ENCODE data around the gene MUC5B. TPM values are rescaled to one million over a fixed set of nuclear protein-coding genes. Genes with fewer than 3 reads are reported as not detected.

Gene MUC5B
- total and polyA plus RNA-seq, 2 donors (not counting 1 experiment from before 2014, with no cell fraction given), result not detected

DNA sequence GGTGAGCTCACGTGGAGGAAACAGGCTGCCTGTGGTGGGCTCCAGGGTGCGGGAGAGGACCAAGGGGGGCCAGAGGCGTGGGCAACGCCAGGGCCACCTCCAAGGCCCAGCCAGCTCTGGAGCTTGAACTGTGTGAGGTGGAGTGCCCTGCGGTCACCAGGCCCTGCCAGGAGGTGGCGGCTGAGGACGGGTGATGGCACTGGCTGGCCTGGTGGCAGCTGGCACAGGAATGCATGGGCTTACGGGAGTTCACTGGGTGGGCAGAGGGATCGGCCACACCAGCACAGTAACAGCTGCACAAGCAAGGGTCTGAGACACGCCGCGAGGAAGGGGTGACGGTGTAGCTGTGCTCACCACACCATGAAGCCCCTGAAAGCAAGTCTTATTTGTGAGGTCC lies 70.8 kb downstream of the MUC5B start:
- Histone ChIP-seq H3K4me2 (ENCODE audit: extremely low read depth, insufficient read depth, low read length) (no peak overlapping the region), H3K4me1 (ENCODE audit: control insufficient read depth, extremely low read depth, insufficient read depth, low read length) (no peaks in the 10 kb centered on the region), H3K9me3 (ENCODE audit: control insufficient read depth, insufficient read depth, low read depth, low read length) (no peaks in the 10 kb centered on the region), H3K79me2 (ENCODE audit: control insufficient read depth, insufficient read depth, low read length) (peaks cover 11% of the 10 kb centered on the region), H3K27me3 (ENCODE audit: control insufficient read depth, insufficient read depth, low read length) (no peaks in the 10 kb centered on the region), H3K9ac (ENCODE audit: insufficient read depth, low read length) (no peak overlapping the region), H3K4me3 (replicated peaks in 1 of 4; ENCODE audit: control extremely low read depth in 1 of 4, insufficient read depth in 1 of 4, low read depth in 3 of 4, low read length in 4 of 4) (no peak overlapping the region), H2AFZ (ENCODE audit: low read length) (no peak overlapping the region), H4K20me1 (ENCODE audit: control insufficient read depth, extremely low read depth, insufficient read depth, low read length) (no peaks in the 10 kb centered on the region), H3K36me3 (ENCODE audit: control insufficient read depth, insufficient read depth, low read length) (peaks cover 9% of the 10 kb centered on the region), H3K27ac (ENCODE audit: insufficient read depth, low read length) (no peak overlapping the region)
- TF ChIP-seq CTCF (conservative IDR thresholded peaks at IDR 0.05 in 1 of 2, IDR thresholded peaks at IDR 0.05 in 1 of 2; ENCODE audit: low read depth in 1 of 2, low read length in 2 of 2) (peak in 1 of 2 donors; percentile 18), EZH2 (IDR thresholded peaks at IDR 0.05; ENCODE audit: low read length, missing control alignments) (no peak)
- DNase-seq (ENCODE audit: low read depth in 2 of 2), result no peak

- Histone ChIP-seq H4K20me1 (ENCODE audit: control insufficient read depth, extremely low read depth, insufficient read depth, low read length) (no peaks in the 10 kb centered on the region), H3K9me3 (ENCODE audit: control insufficient read depth, insufficient read depth, low read depth, low read length) (no peaks in the 10 kb centered on the region), H3K79me2 (ENCODE audit: control insufficient read depth, insufficient read depth, low read length) (peaks cover 20% of the 10 kb centered on the region), H3K36me3 (ENCODE audit: control insufficient read depth, insufficient read depth, low read length) (peaks cover 3% of the 10 kb centered on the region), H3K4me2 (ENCODE audit: extremely low read depth, insufficient read depth, low read length) (no peak overlapping the region), H3K4me3 (replicated peaks in 1 of 4; ENCODE audit: control extremely low read depth in 1 of 4, insufficient read depth in 1 of 4, low read depth in 3 of 4, low read length in 4 of 4) (no peak overlapping the region), H3K27ac (ENCODE audit: insufficient read depth, low read length) (no peak overlapping the region), H2AFZ (ENCODE audit: low read length) (no peak overlapping the region), H3K4me1 (ENCODE audit: control insufficient read depth, extremely low read depth, insufficient read depth, low read length) (no peaks in the 10 kb centered on the region), H3K27me3 (ENCODE audit: control insufficient read depth, insufficient read depth, low read length) (no peaks in the 10 kb centered on the region), H3K9ac (ENCODE audit: insufficient read depth, low read length) (no peak overlapping the region)
- TF ChIP-seq CTCF (conservative IDR thresholded peaks at IDR 0.05 in 1 of 2, IDR thresholded peaks at IDR 0.05 in 1 of 2; ENCODE audit: low read depth in 1 of 2, low read length in 2 of 2), result no peak
- no peak for TF ChIP-seq EZH2 (IDR thresholded peaks at IDR 0.05; ENCODE audit: low read length, missing control alignments)
- DNase-seq (ENCODE audit: low read depth in 2 of 2), result no peak
Observed at GRCh38 chr11:1295086-1295485, 72.2 kb downstream of the MUC5B start.

DNA sequence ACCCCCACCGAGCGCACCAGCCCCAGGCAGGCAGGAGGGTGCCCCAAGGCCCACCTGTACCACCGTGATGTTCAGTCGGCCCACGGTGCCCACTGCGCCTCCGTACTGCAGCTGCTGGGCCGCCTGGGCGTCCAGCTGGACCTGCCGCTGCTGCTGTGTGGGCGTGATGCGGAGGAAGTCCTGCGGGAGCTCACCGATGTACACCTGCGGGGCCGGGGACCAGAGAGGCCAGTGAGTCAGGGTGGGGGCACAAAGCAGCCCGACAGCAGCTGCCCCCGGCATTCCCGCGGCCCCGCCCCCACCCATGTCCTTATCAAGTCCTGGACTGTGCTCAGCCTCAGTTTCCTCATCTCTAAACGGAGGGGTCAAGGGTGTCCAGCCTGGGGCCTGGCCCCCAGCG lies 72.7 kb downstream of the MUC5B start:
- Histone ChIP-seq H3K4me1 (ENCODE audit: control insufficient read depth, extremely low read depth, insufficient read depth, low read length) (no peaks in the 10 kb centered on the region), H3K36me3 (ENCODE audit: control insufficient read depth, insufficient read depth, low read length) (peaks cover 2% of the 10 kb centered on the region), H4K20me1 (ENCODE audit: control insufficient read depth, extremely low read depth, insufficient read depth, low read length) (no peaks in the 10 kb centered on the region), H3K9me3 (ENCODE audit: control insufficient read depth, insufficient read depth, low read depth, low read length) (no peaks in the 10 kb centered on the region), H2AFZ (ENCODE audit: low read length) (no peak overlapping the region), H3K79me2 (ENCODE audit: control insufficient read depth, insufficient read depth, low read length) (peaks cover 22% of the 10 kb centered on the region), H3K9ac (ENCODE audit: insufficient read depth, low read length) (no peak overlapping the region), H3K27ac (ENCODE audit: insufficient read depth, low read length) (no peak overlapping the region), H3K4me2 (ENCODE audit: extremely low read depth, insufficient read depth, low read length) (no peak overlapping the region), H3K27me3 (ENCODE audit: control insufficient read depth, insufficient read depth, low read length) (no peaks in the 10 kb centered on the region), H3K4me3 (replicated peaks in 1 of 4; ENCODE audit: control extremely low read depth in 1 of 4, insufficient read depth in 1 of 4, low read depth in 3 of 4, low read length in 4 of 4) (no peak overlapping the region)
- TF ChIP-seq CTCF (conservative IDR thresholded peaks at IDR 0.05 in 1 of 2, IDR thresholded peaks at IDR 0.05 in 1 of 2; ENCODE audit: low read depth in 1 of 2, low read length in 2 of 2) (no peak), EZH2 (IDR thresholded peaks at IDR 0.05; ENCODE audit: low read length, missing control alignments) (no peak)
- DNase-seq (ENCODE audit: low read depth in 2 of 2), result no peak
